Left cardiac atrium (tissue), 4 donors: Measurements from ENCODE around the gene GPANK1. TPM values are rescaled to one million over a fixed set of nuclear protein-coding genes. Genes with fewer than 3 reads are reported as not detected.
A peak's percentile ranks its signal among the peaks of the same experiment; 100 is the strongest.

Experiments
- ATAC-seq, 2 donors: fragments of 200-7000 bp; cut with Tn5 transposase; one replicate each; pipeline ENCODE4 v1.9.1; 2020; ENCODE audit warnings: mild to moderate bottlenecking in 2 of 2, moderate library complexity in 2 of 2
- DNase-seq: peaks from one replicate; pipeline ENCODE4 v3.0.0-alpha.2; 2020
- intact Hi-C, 2 donors: fragments of 100-400 bp; cut with DNase I; formaldehyde crosslinking; loops; one replicate each; pipeline versions ENCODE4 v1.14.1 to v1.15.1; 2022 to 2023
- total RNA-seq, 2 donors: library from RNA; stranded (reverse); fragmentation: NEBNext Ultra II Directional; extraction: Animal tissue kit (Norgen Biotek cat#: 25700); gene quantifications; one replicate each; pipeline ENCODE4 v1.2.1, GENCODE V29; 2021
- donor health status: DM: no; HTN: yes; CAD: no.
- donor health status: DM: no; HTN: yes; CAD: no; lungs with severe emphysema.
- donor health status: DM: yes; HTN: yes; CAD: no.
- donor health status: Dilated cardiomyopathy.

GPANK1 gene
- total RNA-seq, 2 donors from 2014 or later: 12.3 to 15.7 TPM

DNA sequence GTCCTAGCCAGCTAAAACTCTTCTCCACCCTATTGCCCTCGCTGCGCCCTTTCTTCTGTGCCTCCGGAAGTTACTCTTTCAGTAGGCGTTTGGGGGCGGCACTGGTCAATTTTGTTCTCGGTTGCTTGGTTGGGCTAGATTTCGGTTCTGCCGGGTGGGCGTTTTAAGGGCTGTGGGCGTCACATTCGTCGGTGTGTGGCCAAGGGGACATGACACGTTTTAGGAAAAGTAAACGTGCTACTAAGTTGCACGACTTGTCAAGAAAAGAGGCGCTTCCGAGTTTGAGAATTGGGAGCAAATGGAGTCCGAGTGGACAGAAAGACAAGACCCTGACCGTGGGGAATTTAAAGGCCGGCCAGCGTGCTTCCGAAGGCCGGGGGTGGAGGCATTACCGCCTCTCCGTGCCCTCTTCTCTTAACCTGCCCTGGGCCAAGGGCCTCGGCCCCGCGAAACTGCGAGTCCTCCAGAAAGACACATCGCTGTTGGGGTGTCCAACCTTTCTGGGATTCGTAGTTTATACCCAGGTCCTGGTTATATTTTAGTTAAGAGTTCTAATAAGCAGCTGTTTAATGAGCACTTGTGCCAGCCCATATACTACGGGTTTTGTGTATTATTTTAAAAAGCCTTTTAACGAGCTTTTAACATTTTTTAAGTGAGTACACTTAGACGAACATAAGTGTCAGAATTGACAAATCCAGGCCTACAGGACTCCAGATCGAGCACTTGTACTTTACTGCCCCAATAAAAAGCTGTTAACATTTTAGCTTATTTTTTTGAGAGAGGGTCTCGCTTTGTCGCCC lies 11.7 kb downstream of the GPANK1 start:
- ATAC-seq (peak; percentile 80 to 82), DNase-seq (peak; percentile 91)
- intact Hi-C loops: no loop called here

DNA sequence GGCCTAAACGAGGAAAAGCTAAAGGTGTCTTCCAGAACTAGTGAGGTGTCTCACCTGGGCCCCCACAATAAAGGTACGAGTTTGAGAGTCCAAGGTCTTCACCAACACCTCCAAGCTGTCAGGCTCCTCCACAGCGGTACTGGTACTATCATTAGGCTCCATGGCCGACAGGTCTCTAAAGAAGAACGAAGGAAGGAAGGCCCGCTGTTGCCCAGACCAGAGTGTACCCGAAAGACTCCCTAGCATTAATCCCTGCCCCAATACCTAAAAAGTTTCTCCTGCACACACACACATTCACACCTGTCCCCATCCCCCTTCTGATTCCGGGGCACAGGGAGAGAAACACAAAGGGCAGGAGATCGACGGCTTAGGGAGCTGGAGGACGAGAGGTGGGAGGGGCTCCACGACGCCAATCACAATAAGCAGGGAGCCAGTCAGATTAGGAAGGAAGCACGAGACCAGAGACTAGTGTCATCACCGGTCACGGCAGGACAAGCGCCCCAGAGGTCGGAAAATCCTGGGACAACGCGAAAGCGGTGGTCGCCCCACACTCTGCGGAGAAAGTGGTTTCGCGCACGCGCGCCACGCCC lies 13.1 kb downstream of the GPANK1 start:
- DNase-seq: peak; percentile 79
- ATAC-seq: peak; percentile 70 to 75
- intact Hi-C loops: no loop called here

DNA sequence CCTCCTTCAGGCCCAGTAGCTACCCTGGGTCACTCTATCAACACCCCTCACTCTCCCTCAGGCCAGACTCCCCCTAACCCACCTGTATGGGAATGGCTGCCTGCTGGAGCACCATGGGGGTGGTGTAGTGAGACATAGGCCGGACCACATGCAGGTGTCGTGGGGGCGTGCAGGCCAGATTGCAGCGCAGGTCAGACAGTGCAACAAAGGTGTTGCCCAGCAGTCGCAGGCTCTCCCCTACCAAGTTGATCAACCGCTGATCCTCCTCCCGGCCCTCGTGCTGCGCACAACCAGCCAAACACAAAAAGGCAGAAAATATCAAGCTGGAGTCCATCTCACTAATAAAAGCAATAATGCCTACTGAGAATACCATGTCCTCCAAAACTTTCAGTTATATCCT lies 19.5 kb downstream of the GPANK1 start:
- no peak for DNase-seq
- intact Hi-C loops: no loop called here
- ATAC-seq: no peak

DNA sequence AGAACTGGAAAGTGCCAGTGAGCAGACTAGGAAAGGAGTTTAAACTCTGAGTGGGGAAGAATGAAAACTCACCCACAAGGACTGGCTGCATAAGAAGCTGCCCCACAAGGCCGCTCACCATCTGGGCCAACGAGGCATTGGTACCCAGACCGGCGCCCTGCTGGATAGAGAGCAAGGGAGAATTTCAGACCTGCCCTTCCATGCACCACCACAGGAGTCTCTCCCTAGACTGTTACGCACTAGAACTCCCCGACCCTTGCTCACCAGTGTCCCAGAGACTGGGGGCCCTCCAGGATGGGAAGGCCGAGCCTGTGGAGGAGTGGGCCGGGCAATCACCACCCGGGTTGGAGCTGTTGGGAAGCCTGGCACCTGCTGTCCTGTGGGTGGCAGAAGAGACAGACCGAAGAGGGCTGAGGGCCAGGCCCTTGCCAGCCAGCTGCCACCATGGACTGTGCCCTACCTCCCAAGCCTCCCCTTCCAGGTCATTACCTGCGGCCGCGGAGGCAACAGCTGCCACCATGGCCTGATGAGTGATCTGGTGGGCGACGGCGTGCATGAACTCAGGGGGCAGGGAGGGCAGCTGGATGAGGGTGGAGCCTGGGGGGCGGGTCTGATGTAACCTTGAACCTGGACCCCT lies 20.9 kb downstream of the GPANK1 start:
- ATAC-seq: no peak
- intact Hi-C loops: no loop called here
- no peak for DNase-seq

DNA sequence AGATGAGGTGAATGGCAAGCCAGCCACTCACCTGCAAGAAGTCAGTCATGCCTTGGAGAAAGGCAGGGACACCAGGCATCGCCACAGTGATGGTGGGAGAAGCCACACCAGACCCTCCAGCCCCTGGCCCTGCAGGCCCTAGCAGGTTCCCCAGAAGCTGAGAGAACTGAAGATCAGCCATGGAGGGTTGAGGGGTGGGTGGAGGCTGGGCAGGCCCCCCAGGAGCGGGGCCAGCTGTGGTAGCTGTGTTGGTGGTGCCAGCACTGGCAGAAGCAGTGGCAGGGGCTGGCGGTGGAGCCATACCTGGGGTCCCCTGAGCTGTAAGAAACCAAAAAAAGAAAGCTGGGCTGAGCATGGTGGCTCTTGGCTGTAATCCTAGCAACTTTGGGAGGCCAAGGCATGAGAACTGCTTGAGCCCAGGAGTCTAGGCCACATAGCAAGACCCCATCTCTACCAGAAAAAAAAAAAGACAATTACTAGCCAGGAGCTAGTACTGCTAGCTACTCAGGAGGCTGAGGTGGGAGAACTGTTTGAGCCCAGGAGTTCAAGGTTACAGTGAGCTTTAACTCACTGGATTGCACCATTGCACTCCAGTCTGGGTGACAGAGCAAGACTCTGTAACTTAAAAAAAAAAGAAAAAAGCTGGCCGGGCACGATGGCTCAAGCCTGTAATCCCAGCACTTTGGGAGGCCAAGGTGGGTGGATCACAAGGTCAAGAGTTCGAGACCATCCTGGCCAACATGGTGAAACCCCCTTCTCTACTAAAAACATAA lies 21.8 kb downstream of the GPANK1 start:
- intact Hi-C loops: no loop called here
- ATAC-seq (no peak), DNase-seq (no peak)

DNA sequence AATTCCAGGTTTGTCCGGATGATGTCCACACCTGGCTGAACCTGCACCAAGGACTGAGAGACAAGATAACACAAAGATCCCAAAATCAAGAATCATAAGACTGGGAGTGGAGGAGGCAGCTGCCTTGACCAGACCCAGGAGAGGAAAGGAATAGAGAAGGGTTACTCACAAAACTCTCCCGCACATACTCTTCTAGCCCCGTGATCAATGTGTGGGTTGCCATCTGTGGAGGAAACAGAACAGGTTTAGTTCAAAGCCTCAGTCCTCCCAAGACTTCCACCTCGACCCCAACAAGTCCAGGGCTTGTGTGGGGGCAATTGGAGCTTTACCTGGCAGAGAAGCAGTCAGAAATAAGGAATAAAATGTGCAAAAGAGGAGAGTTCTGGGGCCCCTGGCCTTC lies 23.4 kb downstream of the GPANK1 start:
- intact Hi-C loops: no loop called here
- ATAC-seq (no peak), DNase-seq (no peak)

DNA sequence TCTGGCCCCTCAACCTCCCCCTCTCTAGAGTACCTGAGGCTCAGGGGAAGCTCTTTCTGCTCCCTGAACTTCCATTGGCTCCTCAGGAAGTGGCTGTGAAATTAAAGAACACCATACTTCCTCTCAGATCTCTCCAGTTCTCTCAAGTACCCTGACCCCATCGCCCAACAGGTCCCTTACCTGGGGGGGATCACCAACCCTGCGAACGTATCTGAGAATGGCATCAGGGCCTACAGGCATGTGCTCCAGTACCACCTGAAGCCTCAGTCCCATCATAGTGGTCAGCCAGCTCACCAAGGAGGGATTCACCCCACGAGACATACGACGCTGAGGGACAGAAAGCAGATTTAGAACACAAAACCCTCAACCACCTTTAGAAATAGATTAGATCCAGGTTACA lies 24.2 kb downstream of the GPANK1 start:
- no peak for DNase-seq
- intact Hi-C loops: no loop called here
- no peak for ATAC-seq

DNA sequence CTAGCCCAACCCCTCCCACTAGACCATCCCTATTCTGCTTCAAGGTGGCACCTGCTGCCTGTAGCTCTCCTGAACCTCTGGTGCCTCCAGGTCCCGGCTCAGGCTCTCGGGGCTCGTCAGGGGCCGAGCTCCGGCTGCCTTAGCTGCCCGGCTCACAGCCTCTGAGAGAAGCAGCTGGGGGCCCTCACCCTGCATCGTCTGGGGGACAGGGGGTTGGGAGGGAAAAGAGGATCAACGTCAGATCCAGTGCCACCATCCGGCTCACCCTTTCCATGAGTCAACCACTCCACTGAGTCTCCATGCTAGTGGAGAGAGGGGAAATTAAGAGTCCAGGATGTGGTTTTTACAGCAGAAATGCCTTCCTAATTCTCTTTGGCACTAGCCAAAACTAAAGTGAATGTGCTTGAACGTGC lies 25.3 kb downstream of the GPANK1 start:
- ATAC-seq (no peak), DNase-seq (no peak)
- intact Hi-C loops: no loop called here

DNA sequence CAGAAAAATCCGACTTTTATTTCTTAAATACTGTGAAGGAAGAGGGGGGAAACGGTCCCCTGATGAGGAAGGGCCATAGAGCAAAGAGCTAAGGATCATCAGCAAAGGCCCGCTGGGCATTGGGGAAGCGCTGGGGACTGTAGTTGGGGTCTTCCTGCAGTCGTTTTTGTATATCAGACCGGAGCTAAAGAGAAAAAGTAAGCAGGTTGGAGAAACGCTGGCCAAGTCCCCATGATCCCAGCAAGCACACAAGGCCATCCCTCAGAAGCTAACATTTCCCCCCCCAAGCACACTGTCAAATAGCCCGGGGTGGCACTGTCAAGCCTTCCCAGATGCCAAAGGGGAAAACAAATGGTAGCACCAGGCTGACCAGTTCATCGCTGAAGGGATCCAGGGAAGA lies 25.8 kb downstream of the GPANK1 start:
- no peak for ATAC-seq
- DNase-seq: no peak

DNA sequence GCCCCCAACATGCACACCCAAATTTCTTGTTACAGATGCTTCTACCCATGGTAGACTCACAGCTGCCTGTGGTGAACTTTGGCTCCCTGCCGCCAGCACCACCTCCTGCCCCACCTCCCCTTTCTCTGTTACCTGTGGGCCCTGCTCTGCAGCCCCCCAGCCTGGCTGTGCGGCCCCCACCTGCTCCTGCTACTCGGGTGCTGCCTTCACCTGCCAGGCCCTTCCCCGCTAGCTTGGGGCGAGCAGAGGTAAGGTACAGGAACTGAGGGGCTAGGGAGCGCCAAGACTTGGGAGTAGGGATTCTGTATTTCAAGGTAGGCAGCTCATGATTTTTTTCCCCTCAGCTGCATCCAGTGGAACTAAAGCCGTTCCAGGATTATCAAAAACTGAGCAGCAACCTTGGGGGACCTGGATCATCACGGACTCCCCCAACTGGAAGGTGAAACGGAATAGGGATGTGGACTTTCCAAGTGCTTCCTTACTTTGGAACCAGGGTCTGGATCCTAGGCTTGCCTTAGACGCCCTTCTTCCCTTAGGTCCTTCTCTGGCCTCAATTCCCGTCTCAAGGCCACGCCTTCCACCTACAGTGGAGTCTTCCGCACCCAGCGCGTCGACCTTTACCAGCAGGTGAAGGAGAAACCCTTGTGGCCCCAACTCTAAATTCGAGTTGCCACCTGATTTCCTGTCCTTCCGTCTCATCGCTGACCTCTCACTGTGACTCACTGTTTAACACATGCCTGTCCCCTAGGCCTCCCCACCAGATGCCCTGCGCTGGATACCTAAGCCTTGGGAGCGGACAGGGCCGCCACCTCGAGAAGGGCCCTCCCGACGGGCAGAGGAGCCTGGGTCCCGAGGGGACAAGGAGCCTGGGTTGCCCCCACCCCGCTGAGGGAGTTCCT lies 27.9 kb downstream of the GPANK1 start:
- intact Hi-C loops: no loop called here
- ATAC-seq (peak in 1 of 2 donors; percentile 7), DNase-seq (no peak)

More for the DNA sequence above, 25.8 kb downstream of the GPANK1 start:
- intact Hi-C loops: no loop called here

DNA sequence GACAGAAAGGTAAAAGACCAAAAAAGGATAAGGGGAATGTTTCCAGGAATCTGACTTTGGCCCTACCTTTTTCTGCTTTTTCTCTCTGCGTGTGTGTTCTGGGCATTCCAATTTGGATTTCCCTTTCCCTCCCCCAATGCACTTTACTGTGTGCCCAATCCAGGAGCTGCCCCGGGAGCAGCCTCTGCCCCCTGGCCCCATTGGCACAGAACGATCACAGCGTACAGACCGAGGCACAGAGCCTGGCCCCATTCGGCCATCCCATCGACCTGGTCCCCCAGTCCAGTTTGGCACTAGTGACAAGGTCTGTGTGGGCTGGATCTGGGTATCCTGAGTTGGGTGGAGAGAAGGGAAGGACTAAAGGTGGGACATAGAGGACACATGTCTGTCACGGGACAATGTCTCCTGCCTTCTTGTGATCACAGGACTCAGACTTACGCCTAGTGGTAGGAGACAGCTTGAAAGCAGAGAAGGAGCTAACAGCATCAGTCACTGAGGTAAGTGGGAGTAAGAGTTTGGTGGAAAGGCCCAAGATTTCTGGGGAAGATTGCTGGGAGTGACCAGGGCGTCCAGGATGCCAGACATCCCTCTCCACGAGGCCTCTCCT lies 29.7 kb downstream of the GPANK1 start:
- DNase-seq (no peak), ATAC-seq (peak in 1 of 2 donors; percentile 29)
- intact Hi-C loops: no loop called here

DNA sequence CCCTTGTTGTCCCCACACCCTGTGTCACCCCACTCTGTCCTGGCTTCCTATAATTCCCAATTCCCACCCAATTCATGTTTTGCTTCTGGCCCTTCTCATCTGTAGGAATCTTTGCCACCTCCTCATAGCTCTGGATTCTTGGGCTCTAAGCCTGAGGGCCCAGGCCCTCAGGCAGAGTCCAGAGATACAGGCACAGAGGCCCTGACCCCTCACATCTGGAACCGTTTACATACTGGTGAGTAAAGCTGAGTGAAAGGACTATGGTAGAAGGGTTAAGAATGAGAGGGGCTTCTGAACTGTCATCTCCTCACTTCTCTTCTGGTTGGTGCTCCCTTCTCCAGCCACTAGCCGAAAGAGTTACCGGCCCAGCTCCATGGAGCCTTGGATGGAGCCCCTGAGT lies 30.7 kb downstream of the GPANK1 start:
- no peak for DNase-seq

DNA sequence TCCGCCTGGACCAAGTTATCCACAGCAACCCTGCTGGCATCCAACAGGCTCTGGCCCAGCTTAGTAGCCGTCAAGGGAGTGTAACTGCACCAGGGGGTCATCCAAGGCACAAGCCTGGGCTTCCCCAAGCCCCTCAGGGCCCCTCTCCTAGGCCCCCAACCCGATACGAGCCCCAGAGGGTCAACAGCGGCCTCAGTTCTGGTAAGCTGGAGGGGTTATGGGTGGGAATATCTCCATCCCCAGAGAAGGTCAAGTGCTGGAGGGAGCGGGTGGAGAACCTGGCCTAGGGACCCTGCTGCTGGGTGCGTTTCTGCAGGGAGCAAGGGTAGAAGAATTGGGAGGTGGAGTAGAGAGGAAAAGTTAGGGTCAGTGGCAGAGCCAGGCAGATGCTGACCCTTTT lies 31.4 kb downstream of the GPANK1 start:
- DNase-seq (no peak), ATAC-seq (no peak)
- intact Hi-C loops: no loop called here

More for the DNA sequence above, 30.7 kb downstream of the GPANK1 start:
- no peak for ATAC-seq
- intact Hi-C loops: no loop called here

DNA sequence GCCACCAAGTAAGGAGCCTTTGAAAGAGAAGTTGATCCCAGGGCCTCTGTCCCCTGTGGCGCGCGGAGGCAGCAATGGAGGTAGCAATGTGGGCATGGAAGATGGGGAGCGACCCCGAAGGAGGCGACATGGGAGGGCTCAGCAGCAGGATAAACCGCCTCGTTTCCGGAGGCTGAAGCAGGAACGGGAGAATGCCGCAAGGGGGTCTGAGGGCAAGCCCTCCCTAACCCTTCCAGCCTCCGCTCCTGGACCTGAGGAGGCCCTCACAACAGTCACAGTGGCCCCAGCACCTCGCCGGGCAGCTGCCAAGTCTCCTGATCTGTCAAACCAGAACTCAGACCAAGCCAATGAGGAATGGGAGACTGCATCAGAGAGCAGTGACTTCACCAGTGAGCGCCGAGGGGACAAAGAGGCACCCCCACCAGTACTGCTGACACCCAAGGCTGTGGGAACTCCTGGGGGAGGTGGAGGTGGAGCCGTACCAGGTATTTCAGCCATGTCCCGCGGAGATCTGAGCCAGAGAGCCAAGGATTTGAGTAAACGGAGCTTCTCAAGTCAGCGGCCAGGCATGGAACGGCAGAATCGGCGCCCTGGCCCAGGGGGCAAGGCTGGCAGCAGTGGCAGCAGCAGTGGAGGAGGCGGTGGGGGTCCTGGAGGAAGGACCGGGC lies 32.4 kb downstream of the GPANK1 start:
- DNase-seq: no peak
- intact Hi-C loops: no loop called here
- peak in 1 of 2 donors; percentile 10 for ATAC-seq

DNA sequence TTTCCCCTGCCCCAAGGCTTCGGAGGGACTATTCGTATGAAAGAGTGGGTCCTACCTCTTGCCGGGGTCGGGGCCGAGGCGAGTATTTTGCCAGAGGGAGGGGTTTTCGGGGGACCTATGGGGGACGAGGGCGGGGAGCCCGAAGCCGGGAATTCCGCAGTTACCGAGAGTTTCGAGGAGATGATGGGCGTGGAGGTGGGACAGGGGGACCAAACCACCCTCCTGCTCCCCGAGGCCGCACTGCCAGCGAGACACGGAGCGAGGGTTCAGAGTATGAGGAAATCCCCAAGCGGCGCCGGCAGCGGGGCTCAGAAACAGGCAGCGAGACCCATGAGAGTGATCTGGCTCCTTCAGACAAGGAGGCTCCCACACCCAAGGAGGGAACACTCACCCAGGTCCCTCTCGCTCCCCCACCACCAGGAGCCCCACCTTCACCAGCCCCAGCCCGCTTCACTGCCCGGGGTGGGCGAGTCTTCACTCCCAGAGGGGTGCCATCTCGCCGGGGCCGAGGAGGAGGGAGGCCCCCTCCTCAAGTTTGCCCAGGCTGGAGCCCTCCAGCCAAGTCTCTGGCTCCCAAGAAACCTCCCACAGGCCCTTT lies 33.0 kb downstream of the GPANK1 start:
- ATAC-seq (peak in 1 of 2 donors; percentile 3), DNase-seq (no peak)
- intact Hi-C loops: no loop called here

DNA sequence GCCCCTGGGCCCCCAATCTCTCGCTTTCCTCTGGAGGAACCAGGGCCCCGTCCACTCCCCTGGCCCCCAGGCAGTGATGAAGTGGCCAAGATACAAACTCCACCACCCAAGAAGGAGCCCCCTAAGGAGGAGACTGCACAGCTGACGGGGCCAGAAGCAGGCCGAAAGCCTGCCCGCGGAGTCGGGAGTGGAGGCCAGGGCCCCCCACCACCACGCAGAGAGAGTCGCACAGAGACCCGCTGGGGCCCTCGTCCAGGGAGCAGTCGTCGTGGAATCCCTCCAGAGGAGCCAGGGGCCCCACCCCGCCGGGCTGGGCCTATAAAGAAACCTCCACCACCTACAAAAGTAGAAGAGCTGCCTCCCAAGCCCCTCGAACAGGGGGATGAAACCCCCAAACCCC lies 33.6 kb downstream of the GPANK1 start:
- intact Hi-C loops: no loop called here
- no peak for DNase-seq
- no peak for ATAC-seq

DNA sequence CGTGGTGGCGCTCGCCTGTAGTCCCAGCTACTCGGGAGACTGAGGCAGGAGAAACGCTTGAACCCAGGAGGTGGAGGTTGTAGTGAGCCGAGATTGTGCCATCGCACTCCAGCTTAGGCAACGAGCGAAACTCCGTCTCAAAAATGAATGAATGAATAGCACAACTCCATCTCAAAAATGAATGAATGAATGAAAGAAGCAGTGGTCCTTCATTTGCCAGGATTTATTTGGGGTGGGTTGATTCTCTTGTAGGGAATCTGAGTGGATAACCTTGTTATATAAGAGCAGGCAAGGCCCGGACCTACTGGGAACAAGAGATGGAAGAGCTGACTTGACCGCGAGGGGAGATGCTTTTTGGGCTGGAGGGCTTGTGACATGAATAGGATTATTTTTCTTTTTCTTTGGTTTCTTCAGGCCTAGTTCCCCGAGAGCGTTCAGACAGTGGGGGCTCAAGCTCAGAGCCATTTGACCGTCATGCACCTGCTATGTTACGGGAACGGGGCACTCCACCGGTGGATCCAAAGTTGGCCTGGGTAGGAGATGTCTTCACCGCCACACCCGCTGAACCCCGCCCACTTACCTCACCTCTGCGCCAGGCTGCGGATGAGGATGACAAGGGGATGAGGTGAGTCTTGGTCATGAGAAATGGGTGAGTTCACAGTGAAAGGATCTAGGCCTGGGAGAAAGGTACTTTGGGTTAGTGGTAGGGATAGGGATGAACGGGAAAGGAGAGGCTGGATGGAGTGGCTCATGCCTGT lies 34.4 kb downstream of the GPANK1 start:
- intact Hi-C loops: no loop called here
- ATAC-seq (no peak), DNase-seq (no peak)
